RKO (cell line): ENCODE data around the gene NXPH1.

Experiments
- DNase-seq: peaks from one replicate; pipeline ENCODE4 v3.0.0-alpha.2; 2016; ENCODE audit warnings: low spot score

Gene NXPH1

GRCh38 chr7:8507566-8507965 lies 74.2 kb downstream of the NXPH1 start:
- DNase-seq, result no peak

GRCh38 chr7:8509621-8510020 lies 76.2 kb downstream of the NXPH1 start:
- no peak for DNase-seq

GRCh38 chr7:8511855-8512254 lies 78.4 kb downstream of the NXPH1 start:
- peak; percentile 4 for DNase-seq

DNA sequence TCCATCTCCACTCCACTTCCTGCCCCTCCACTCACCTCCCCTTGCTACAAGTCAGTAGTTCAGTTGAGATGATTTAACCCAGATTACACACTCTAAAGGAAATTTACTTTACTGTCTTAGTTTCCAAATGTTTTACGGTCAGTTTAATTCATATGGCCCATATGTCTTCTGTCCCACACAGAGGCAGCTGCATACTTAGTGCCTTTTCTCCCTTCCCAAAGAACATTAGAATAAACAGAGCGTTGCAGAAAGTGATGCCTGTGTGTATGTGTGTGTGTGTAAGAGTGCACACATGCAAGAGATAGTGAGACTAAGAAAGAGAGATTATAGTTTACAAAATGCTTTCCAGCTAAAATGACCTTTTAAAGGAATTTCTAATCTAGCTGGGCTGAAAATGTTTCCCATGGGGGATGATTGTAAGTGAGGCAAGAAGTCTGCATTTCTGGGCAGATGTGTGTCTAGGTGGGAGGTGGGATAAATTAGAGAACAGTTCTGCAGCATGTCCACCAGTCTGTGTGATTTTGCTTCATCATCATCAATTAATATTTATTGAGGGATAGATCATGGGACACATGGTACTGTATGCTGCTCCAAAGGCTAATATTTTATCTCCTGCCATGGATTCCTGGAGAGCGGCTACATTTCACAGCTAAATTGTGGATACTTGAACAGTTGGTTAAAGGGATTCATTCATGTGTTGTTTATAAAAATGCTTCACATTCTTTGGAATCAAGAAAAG lies 81.5 kb downstream of the NXPH1 start:
- no peak for DNase-seq

DNA sequence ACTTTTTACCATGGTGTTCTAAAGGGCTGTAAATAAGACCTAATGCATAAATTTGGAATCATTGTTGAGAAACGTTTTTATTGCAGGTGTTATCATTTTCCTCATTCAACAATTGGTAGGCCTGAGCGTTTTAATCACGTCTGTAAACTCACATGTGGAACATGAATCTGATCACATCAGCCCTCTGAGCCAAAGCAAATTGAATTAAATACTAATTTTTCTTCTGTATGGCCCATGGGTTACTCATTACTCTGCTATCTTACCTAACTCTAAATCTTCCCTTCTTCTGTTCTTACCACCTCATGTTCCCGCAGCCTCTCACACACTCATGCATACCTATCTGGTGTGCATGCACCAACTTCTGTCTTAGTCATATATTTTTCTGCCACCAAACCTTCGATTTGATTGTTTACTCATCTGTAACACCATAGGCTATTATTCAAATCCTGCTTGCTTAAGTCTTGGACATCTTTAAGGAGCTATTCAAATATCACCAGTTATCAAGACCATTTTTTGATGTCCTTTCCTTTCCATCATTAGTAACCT lies 82.3 kb downstream of the NXPH1 start:
- peak; percentile 18 for DNase-seq

- peak; percentile 59 for DNase-seq
Measured at GRCh38 chr7:8516976-8517375, 83.6 kb downstream of the NXPH1 start.

GRCh38 chr7:8528311-8528710 lies 94.9 kb downstream of the NXPH1 start:
- DNase-seq, result no peak

- DNase-seq, result no peak
Measured at GRCh38 chr7:8531991-8532515, 98.6 kb downstream of the NXPH1 start.

DNA sequence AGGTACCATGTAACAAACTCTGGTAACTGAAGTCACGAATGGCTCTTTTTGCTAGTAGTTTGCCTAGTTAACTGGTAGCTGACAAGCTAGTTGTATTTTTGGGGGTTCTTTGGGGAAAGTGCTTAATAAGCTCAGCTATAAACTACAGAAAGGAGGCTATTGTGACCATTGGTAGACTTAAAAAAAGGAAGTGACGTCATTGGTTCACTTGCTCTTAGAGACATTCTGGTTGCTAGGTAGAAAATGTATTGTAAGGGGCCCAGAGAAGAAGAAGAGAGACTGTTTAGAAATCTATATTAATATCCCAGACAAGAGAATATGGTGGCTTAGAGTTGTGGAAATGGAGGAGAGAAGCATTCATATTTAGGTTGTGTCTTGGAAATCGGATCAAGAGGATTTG lies 103.0 kb downstream of the NXPH1 start:
- DNase-seq, result no peak

DNA sequence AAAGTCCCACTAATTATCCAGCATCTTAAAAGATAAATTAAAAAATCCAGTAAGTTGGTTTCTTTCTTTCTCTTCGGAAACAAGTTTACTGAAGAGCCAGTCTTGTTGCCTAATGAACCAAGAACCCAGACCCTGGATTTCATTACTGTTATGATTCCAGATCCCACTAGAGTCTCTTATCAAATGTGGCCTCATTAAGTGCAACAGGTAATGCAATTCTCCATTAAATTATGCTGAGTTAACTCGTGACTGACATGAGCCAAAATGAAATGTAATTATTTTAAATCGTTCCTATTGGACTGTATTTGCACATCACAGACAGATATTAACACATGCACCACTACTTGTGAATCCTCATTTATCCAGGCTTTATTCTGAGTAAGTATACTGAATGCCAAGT lies 115.6 kb downstream of the NXPH1 start:
- DNase-seq, result no peak

- DNase-seq, result no peak
Measured at GRCh38 chr7:8560501-8560900, 127.1 kb downstream of the NXPH1 start.

GRCh38 chr7:8561449-8561848 lies 128.0 kb downstream of the NXPH1 start:
- DNase-seq, result no peak

DNA sequence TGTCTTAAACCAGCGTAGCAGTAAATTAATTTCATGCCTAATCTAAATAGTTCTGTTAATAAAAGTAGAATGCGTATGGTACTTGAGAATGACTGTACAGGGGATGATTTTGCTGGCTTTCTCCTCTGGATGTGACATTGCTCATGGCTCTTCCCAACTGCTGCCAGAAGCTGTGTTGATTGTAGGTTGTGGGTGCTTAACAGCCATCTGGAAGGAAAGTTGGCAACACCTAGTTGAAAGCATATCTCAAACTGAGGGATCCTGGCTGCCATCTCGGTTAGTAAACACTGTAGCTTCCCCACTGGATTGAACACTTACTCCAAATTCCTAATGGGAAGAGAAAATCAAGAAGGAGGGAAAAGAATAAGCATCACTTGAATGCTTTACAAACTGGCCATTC lies 130.9 kb downstream of the NXPH1 start:
- DNase-seq, result no peak

- DNase-seq, result no peak
Measured at GRCh38 chr7:8566016-8566415, 132.6 kb downstream of the NXPH1 start.

GRCh38 chr7:8567626-8568025 lies 134.2 kb downstream of the NXPH1 start:
- no peak for DNase-seq

- no peak for DNase-seq
Measured at GRCh38 chr7:8579661-8580194, 146.3 kb downstream of the NXPH1 start.

- no peak for DNase-seq
Measured at GRCh38 chr7:8581842-8582241, 148.4 kb downstream of the NXPH1 start.

DNA sequence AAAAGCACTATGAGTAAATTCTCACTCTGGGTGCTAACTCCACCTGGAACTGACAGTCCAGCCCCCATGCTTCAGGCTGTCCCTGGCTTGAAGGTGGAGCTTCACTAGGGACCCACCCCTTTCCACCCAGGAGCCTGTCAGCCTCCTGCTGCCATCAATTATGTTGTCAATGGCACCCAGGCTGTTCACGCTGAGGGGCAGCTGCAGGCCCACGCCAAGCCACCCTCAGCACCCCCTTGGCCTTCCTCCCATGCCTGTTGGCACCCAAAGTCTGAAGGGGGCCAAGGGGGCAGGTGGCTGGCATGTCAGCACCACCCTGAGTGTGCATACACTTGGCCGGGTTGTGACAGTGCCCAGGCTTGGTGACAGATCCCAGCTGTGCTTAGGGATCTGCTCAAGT lies 149.3 kb downstream of the NXPH1 start:
- no peak for DNase-seq

GRCh38 chr7:8585591-8585990 lies 152.2 kb downstream of the NXPH1 start:
- no peak for DNase-seq

- no peak for DNase-seq
Measured at GRCh38 chr7:8590225-8590624, 156.8 kb downstream of the NXPH1 start.

GRCh38 chr7:8590791-8591190 lies 157.4 kb downstream of the NXPH1 start:
- DNase-seq, result no peak

DNA sequence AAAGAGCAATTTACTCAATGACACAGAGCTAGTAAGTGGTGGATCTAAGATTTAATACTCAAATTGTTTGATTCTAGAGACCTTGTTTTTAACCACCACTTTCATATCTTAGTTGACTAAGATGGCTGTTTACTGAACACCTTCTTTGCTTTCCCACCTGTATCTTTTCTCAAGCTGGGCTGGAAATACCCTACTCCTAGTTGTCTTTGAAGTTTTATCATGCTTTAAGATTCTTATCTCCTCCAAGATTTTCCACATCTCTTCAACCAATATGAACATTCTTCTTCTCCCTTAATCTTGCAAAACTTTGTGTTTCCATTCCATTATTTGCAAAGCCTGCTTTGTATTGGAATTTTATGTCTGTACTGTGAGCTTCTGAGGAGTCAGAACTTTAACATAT lies 157.9 kb downstream of the NXPH1 start:
- DNase-seq, result no peak

GRCh38 chr7:8592167-8592566 lies 158.8 kb downstream of the NXPH1 start:
- DNase-seq, result no peak

DNA sequence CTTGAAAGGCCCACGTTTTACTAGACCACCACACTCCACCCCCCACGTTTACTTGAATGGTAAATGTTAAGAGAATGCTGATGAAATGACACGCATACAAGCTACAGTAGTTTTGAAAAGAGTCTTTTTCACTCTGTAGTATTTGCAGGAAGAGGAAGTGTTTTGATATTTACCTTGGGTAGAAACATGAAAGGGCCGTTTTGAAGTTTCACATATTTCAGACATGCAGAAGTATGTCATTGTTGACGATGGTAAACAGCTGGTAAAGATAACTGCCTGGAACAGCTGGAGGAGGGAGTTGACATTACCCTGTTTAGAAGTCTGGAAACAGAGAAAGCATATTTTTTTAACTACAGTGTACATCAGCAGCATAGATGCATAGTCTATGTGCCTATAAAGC lies 160.7 kb downstream of the NXPH1 start:
- DNase-seq, result no peak
